Renal cortex interstitium (tissue), 15 donors: ENCODE results near the gene COL4A2. TPM values are rescaled to one million over a fixed set of nuclear protein-coding genes. Genes with fewer than 3 reads are reported as not detected.

Source experiments
- DNase-seq, 11 donors: peaks; one replicate each; pipeline ENCODE4 v3.0.0-alpha.2; 2013; ENCODE audit warnings: low read depth in 9 of 11, low spot score in 4 of 11; ENCODE audit errors: extremely low read depth in 1 of 11
- long read RNA-seq, 16 experiments: transcript quantifications; one replicate each; lab custom pipeline, GENCODE V29; 2026
- polyA plus RNA-seq, 3 donors: library from polyadenylated mRNA; unstranded; fragments of 120-200 nt; gene quantifications; one replicate each; pipeline ENCODE4 v1.2.1, GENCODE V29; 2013; ENCODE audit not compliant: insufficient read length in 3 of 3

COL4A2 gene
- polyA plus RNA-seq: 100 to 1,000 TPM; 422 to 524 (median 515) TPM
- long read RNA-seq, donor 1, full-length matches to known transcripts: 125 of 248 reads
- long read RNA-seq, donor 1, partial matches to known transcripts: 123 of 248 reads
- long read RNA-seq, donor 1, other reads (novel, unspliced or antisense): 0 of 248 reads
- long read RNA-seq, donor 2, full-length matches to known transcripts: 125 of 216 reads
- long read RNA-seq, donor 2, partial matches to known transcripts: 91 of 216 reads
- long read RNA-seq, donor 2, other reads (novel, unspliced or antisense): 0 of 216 reads
- long read RNA-seq, donor 3, full-length matches to known transcripts: 155 of 641 reads
- long read RNA-seq, donor 3, partial matches to known transcripts: 463 of 641 reads
- long read RNA-seq, donor 3, other reads (novel, unspliced or antisense): 23 of 641 reads
- long read RNA-seq, donor 4, full-length matches to known transcripts: 118 of 190 reads
- long read RNA-seq, donor 4, partial matches to known transcripts: 72 of 190 reads
- long read RNA-seq, donor 4, other reads (novel, unspliced or antisense): 0 of 190 reads
- long read RNA-seq, donor 5: 0 reads
- long read RNA-seq, donor 6, full-length matches to known transcripts: 196 of 369 reads
- long read RNA-seq, donor 6, partial matches to known transcripts: 173 of 369 reads
- long read RNA-seq, donor 6, other reads (novel, unspliced or antisense): 0 of 369 reads
- long read RNA-seq, donor 7, full-length matches to known transcripts: 141 of 250 reads
- long read RNA-seq, donor 7, partial matches to known transcripts: 109 of 250 reads
- long read RNA-seq, donor 7, other reads (novel, unspliced or antisense): 0 of 250 reads
- long read RNA-seq, donor 8: 0 reads
- long read RNA-seq, donor 9, full-length matches to known transcripts: 125 of 227 reads
- long read RNA-seq, donor 9, partial matches to known transcripts: 102 of 227 reads
- long read RNA-seq, donor 9, other reads (novel, unspliced or antisense): 0 of 227 reads
- long read RNA-seq, donor 10, full-length matches to known transcripts: 150 of 274 reads
- long read RNA-seq, donor 10, partial matches to known transcripts: 119 of 274 reads
- long read RNA-seq, donor 10, other reads (novel, unspliced or antisense): 5 of 274 reads
- long read RNA-seq, donor 11, full-length matches to known transcripts: 69 of 147 reads
- long read RNA-seq, donor 11, partial matches to known transcripts: 78 of 147 reads
- long read RNA-seq, donor 11, other reads (novel, unspliced or antisense): 0 of 147 reads
- long read RNA-seq, donor 12, full-length matches to known transcripts: 67 of 107 reads
- long read RNA-seq, donor 12, partial matches to known transcripts: 40 of 107 reads
- long read RNA-seq, donor 12, other reads (novel, unspliced or antisense): 0 of 107 reads
- long read RNA-seq, donor 13: 0 reads
- long read RNA-seq, donor 14, full-length matches to known transcripts: 79 of 137 reads
- long read RNA-seq, donor 14, partial matches to known transcripts: 58 of 137 reads
- long read RNA-seq, donor 14, other reads (novel, unspliced or antisense): 0 of 137 reads
- long read RNA-seq, donor 15, full-length matches to known transcripts: 93 of 124 reads
- long read RNA-seq, donor 15, partial matches to known transcripts: 31 of 124 reads
- long read RNA-seq, donor 15, other reads (novel, unspliced or antisense): 0 of 124 reads
- long read RNA-seq, donor 16, full-length matches to known transcripts: 226 of 662 reads
- long read RNA-seq, donor 16, partial matches to known transcripts: 436 of 662 reads
- long read RNA-seq, donor 16, other reads (novel, unspliced or antisense): 0 of 662 reads

- DNase-seq: peak in 7 of 11 donors; percentile 67 to 88 (median 77)
These were observed at the start of gene COL4A2, which contains the start of gene COL4A1 for GRCh38 chr13:110306960-110307766. TSS of gene COL4A2 (plus strand) at chr13:110307284. CDS start at chr13:110307904, 620 bp downstream. TSS of gene COL4A1 (minus strand) at chr13:110307157. CDS start at chr13:110307027, 130 bp downstream.

- no peak for DNase-seq
These were observed 49.7 kb upstream of the COL4A2 start for GRCh38 chr13:110257408-110257807.

- DNase-seq: no peak
These were observed 48.0 kb upstream of the COL4A2 start for GRCh38 chr13:110258876-110259631.

- DNase-seq: no peak
These were observed 47.4 kb upstream of the COL4A2 start for GRCh38 chr13:110259651-110260050.

- no peak for DNase-seq
These were observed 45.7 kb upstream of the COL4A2 start for GRCh38 chr13:110261166-110262081.

- DNase-seq: no peak
These were observed 45.0 kb upstream of the COL4A2 start for GRCh38 chr13:110262082-110262436.

GRCh38 chr13:110262508-110263291, 44.4 kb upstream of the COL4A2 start:
- DNase-seq: peak in 1 of 11 donors; percentile 73

- DNase-seq: no peak
These were observed 43.7 kb upstream of the COL4A2 start for GRCh38 chr13:110263404-110263803.

GRCh38 chr13:110263888-110264287, 43.2 kb upstream of the COL4A2 start:
- DNase-seq: peak in 1 of 11 donors; percentile 54

- DNase-seq: no peak
These were observed 42.3 kb upstream of the COL4A2 start for GRCh38 chr13:110264685-110265275.

GRCh38 chr13:110265341-110265681, 41.8 kb upstream of the COL4A2 start:
- DNase-seq: no peak

- DNase-seq: no peak
These were observed 41.2 kb upstream of the COL4A2 start for GRCh38 chr13:110265682-110266430.

- no peak for DNase-seq
These were observed 40.7 kb upstream of the COL4A2 start for GRCh38 chr13:110266431-110266809.

GRCh38 chr13:110266983-110267382, 40.1 kb upstream of the COL4A2 start:
- DNase-seq: no peak
